PC-9 (cell line): ENCODE measurements around the gene PIEZO2.

Source experiments
- CTCF ChIP-seq: fragments of 200-600 bp; sonication (generic); conservative IDR thresholded peaks from 2 replicates; pipeline ENCODE4 v1.6.1; 2017; ENCODE audit warnings: mixed run types, antibody characterized with exemption, mild to moderate bottlenecking, moderate library complexity
- EZH2 ChIP-seq: fragments of 200-600 bp; sonication (generic); IDR thresholded peaks from 2 replicates; pipeline ENCODE4 v1.8.0; 2017; ENCODE audit warnings: antibody characterized with exemption, low read depth

GRCh38 chr18:10715791-10716190 is 433.6 kb downstream of the PIEZO2 start:
- TF ChIP-seq EZH2 (no peak), CTCF (no peak)
